ENCODE results near the gene TMEM184B.

Gene TMEM184B

DNA sequence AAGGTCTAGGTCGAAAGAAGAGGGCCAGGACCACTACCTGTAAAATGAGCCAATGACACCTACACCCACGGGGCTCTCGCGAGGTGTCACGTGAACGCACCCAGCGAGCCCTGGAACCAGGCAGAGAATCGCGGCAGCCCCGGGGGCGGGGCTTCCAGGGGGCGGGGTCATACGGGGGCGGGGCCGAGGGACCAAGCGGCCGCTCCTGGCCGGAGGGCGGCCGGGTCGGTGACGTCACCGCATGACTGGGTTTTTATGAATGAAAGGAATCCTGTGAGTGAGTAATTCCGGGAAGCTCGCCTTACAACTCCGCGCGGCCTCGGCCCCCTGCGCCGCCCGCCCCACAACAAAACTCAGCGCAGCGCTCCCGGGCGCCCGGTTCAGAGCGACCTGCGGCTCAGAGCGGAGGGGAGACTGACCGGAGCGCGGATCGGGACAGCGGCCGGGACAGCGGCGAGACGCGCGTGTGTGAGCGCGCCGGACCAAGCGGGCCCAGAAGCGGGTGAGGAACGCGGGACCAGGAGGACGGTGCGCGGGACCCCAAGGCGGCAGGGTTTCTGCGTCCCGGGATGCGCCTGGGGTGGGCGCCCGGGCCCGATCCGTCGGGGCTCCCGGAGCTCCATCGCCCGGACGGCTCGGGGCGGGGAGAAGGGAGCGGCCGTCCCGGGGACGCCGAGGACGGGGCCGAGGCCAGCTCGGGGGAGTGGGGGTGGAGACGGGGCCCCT lies 70.9 kb downstream of the TMEM184B start, which contains the start of gene MAFF:
TSS of gene MAFF (plus strand) at position 284 of the 726 bp plus-strand sequence. CDS start 11,860 bp downstream, outside the sequence.
- peak within 1 kb of the TSS; percentile 48 to 95 (median 92) for H3K9ac ChIP-seq (ENCODE audit: low read length in 5 of 5)
- peak within 1 kb of the TSS; percentile 85 to 97 (median 88) for H3K4me3 ChIP-seq (ENCODE audit: low read depth in 1 of 5, low read length in 5 of 5)
- no peaks in the 10 kb centered on the region for H3K9me3 ChIP-seq (ENCODE audit: control insufficient read depth in 5 of 5, low read length in 5 of 5)

GRCh38 chr22:38201371-38201710 lies 71.5 kb downstream of the TMEM184B start:
- Histone ChIP-seq H3K4me3 (ENCODE audit: low read depth in 1 of 5, low read length in 5 of 5) (peak overlapping the region; percentile 47 to 63 (median 57)), H3K27ac (ENCODE audit: low read depth, low read length) (peak overlapping the region; percentile 97), H3K9me3 (ENCODE audit: control insufficient read depth in 5 of 5, low read length in 5 of 5) (no peaks in the 10 kb centered on the region), H3K9ac (ENCODE audit: low read length in 5 of 5) (peak overlapping the region in 3 of 5 donors; percentile 24 to 66 (median 60)), H3K4me1 (ENCODE audit: control insufficient read depth in 5 of 5, insufficient read depth in 5 of 5, low read length in 5 of 5) (peaks cover 18 to 43% (median 41%) of the 10 kb centered on the region in 5 donors), H3K27me3 (ENCODE audit: control insufficient read depth in 5 of 5, insufficient read depth in 4 of 5, low read length in 5 of 5) (no peaks in the 10 kb centered on the region), H3K36me3 (ENCODE audit: control insufficient read depth in 5 of 5, insufficient read depth in 5 of 5, low read length in 5 of 5) (no peaks in the 10 kb centered on the region)

More for the DNA sequence above, 70.9 kb downstream of the TMEM184B start, which contains the start of gene MAFF:
- peaks cover 18 to 41% (median 39%) of the 10 kb centered on the region in 5 donors for H3K4me1 ChIP-seq (ENCODE audit: control insufficient read depth in 5 of 5, insufficient read depth in 5 of 5, low read length in 5 of 5)
- H3K27me3 ChIP-seq (ENCODE audit: control insufficient read depth in 5 of 5, insufficient read depth in 4 of 5, low read length in 5 of 5) = no peaks in the 10 kb centered on the region
- no peaks in the 10 kb centered on the region for H3K36me3 ChIP-seq (ENCODE audit: control insufficient read depth in 5 of 5, insufficient read depth in 5 of 5, low read length in 5 of 5)
- peak within 1 kb of the TSS; percentile 97 for H3K27ac ChIP-seq (ENCODE audit: low read depth, low read length)

DNA sequence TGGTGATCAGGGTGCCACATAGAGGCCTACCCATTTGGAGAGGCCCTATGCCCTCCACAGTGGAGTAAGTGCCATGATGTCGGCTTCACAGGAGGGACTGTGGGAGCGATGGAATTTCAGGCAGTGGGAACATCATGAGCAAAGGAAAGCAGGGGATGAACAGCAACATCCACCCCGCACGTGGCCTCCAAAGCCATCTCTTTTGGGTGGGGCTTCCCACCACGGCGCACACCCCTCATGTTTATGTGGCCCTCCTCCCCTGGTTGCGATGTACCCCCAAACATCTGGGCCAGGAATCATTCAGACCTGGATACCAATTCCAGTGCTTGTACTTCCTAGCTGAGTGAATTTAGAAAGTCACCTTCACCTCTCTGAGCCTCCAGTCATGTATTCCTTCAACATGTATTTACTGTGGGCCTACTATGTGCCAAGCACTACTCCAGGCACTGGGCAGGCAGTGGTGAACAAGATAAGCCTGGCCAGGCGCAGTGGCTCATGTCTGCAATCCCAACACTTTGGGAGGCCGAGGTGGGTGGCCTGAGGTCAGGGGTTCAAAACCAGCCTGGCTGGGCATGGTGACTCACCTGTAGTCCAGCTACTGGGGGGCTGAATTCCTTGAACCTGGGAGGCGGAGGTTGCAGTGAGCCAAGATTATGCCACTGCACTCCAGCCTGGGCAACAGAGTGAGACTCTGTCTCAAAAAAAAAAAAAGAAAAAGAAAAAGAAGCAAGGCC lies 72.8 kb downstream of the TMEM184B start:
- Histone ChIP-seq H3K36me3 (ENCODE audit: control insufficient read depth in 5 of 5, insufficient read depth in 5 of 5, low read length in 5 of 5) (no peaks in the 10 kb centered on the region), H3K27me3 (ENCODE audit: control insufficient read depth in 5 of 5, insufficient read depth in 4 of 5, low read length in 5 of 5) (no peaks in the 10 kb centered on the region), H3K27ac (ENCODE audit: low read depth, low read length) (no peak overlapping the region), H3K4me3 (ENCODE audit: low read depth in 1 of 5, low read length in 5 of 5) (no peak overlapping the region), H3K4me1 (ENCODE audit: control insufficient read depth in 5 of 5, insufficient read depth in 5 of 5, low read length in 5 of 5) (peaks cover 13 to 33% (median 30%) of the 10 kb centered on the region in 5 donors), H3K9ac (ENCODE audit: low read length in 5 of 5) (no peak overlapping the region), H3K9me3 (ENCODE audit: control insufficient read depth in 5 of 5, low read length in 5 of 5) (no peaks in the 10 kb centered on the region)

- H3K36me3 ChIP-seq (ENCODE audit: control insufficient read depth in 5 of 5, insufficient read depth in 5 of 5, low read length in 5 of 5) = no peaks in the 10 kb centered on the region
- peaks cover 0 to 38% (median 32%) of the 10 kb centered on the region in 5 donors for H3K4me1 ChIP-seq (ENCODE audit: control insufficient read depth in 5 of 5, insufficient read depth in 5 of 5, low read length in 5 of 5)
- H3K27ac ChIP-seq (ENCODE audit: low read depth, low read length) = no peak overlapping the region
- no peaks in the 10 kb centered on the region for H3K9me3 ChIP-seq (ENCODE audit: control insufficient read depth in 5 of 5, low read length in 5 of 5)
- H3K27me3 ChIP-seq (ENCODE audit: control insufficient read depth in 5 of 5, insufficient read depth in 4 of 5, low read length in 5 of 5) = no peaks in the 10 kb centered on the region
- peak overlapping the region in 1 of 5 donors; percentile 19 for H3K4me3 ChIP-seq (ENCODE audit: low read depth in 1 of 5, low read length in 5 of 5)
- H3K9ac ChIP-seq (ENCODE audit: low read length in 5 of 5) = no peak overlapping the region
Observed at GRCh38 chr22:38196791-38197419, 75.9 kb downstream of the TMEM184B start.

GRCh38 chr22:38193580-38193979 lies 79.2 kb downstream of the TMEM184B start:
- H3K27ac ChIP-seq (ENCODE audit: low read depth, low read length) = peak overlapping the region; percentile 88

GRCh38 chr22:38192475-38192863 lies 80.3 kb downstream of the TMEM184B start:
- no peaks in the 10 kb centered on the region for H3K27me3 ChIP-seq (ENCODE audit: control insufficient read depth in 5 of 5, insufficient read depth in 4 of 5, low read length in 5 of 5)
- no peaks in the 10 kb centered on the region for H3K9me3 ChIP-seq (ENCODE audit: control insufficient read depth in 5 of 5, low read length in 5 of 5)
- H3K9ac ChIP-seq (ENCODE audit: low read length in 5 of 5) = peak overlapping the region in 2 of 5 donors; percentile 9 to 22
- H3K36me3 ChIP-seq (ENCODE audit: control insufficient read depth in 5 of 5, insufficient read depth in 5 of 5, low read length in 5 of 5) = no peaks in the 10 kb centered on the region
- peak overlapping the region; percentile 88 for H3K27ac ChIP-seq (ENCODE audit: low read depth, low read length)
- H3K4me3 ChIP-seq (ENCODE audit: low read depth in 1 of 5, low read length in 5 of 5) = no peak overlapping the region
- H3K4me1 ChIP-seq (ENCODE audit: control insufficient read depth in 5 of 5, insufficient read depth in 5 of 5, low read length in 5 of 5) = peaks cover 0 to 57% (median 47%) of the 10 kb centered on the region in 5 donors

More at GRCh38 chr22:38193580-38193979, 79.2 kb downstream of the TMEM184B start:
- H3K9me3 ChIP-seq (ENCODE audit: control insufficient read depth in 5 of 5, low read length in 5 of 5) = no peaks in the 10 kb centered on the region
- no peaks in the 10 kb centered on the region for H3K27me3 ChIP-seq (ENCODE audit: control insufficient read depth in 5 of 5, insufficient read depth in 4 of 5, low read length in 5 of 5)
- H3K9ac ChIP-seq (ENCODE audit: low read length in 5 of 5) = no peak overlapping the region
- no peak overlapping the region for H3K4me3 ChIP-seq (ENCODE audit: low read depth in 1 of 5, low read length in 5 of 5)
- peaks cover 0 to 51% (median 36%) of the 10 kb centered on the region in 5 donors for H3K4me1 ChIP-seq (ENCODE audit: control insufficient read depth in 5 of 5, insufficient read depth in 5 of 5, low read length in 5 of 5)
- no peaks in the 10 kb centered on the region for H3K36me3 ChIP-seq (ENCODE audit: control insufficient read depth in 5 of 5, insufficient read depth in 5 of 5, low read length in 5 of 5)

DNA sequence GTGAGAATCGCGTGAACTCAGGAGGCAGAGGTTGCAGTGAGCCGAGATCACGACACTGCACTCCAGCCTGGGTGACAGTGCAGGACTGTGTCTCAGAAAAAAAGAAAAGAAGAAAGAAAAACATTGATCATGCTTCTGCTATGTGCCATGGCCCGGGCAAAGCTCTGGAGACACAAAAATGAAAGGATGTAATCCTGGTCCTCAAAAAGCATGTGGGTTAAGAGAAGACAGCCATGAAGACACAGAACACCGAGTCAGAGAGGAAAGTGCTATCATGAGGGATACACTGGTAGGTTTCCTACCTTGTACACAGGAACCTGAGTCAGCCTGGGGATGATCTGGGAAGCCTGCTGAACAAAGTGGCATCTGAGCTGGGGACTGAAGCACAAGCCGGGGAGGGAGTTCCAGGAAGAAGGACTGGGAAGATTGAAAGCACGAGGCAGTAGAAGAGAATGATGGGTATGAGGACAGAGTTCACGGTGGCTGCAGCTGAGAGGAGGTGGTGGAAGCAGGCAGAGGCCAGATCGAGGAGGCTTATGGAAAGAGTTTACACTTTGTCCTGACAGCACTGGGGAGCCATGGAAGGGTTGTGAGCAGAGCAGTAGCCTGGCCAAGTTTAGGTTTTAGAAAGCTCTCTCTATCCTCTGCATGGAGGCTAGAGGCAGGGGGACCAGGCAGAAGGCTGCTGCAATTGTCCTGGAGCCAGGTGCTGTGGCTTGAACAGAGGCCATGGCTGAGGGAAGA lies 80.9 kb downstream of the TMEM184B start:
- Histone ChIP-seq H3K27me3 (ENCODE audit: control insufficient read depth in 5 of 5, insufficient read depth in 4 of 5, low read length in 5 of 5) (no peaks in the 10 kb centered on the region), H3K27ac (ENCODE audit: low read depth, low read length) (peak overlapping the region; percentile 88), H3K9ac (ENCODE audit: low read length in 5 of 5) (peak overlapping the region in 2 of 5 donors; percentile 23 to 53), H3K4me1 (ENCODE audit: control insufficient read depth in 5 of 5, insufficient read depth in 5 of 5, low read length in 5 of 5) (peaks cover 0 to 57% (median 52%) of the 10 kb centered on the region in 5 donors), H3K4me3 (ENCODE audit: low read depth in 1 of 5, low read length in 5 of 5) (peak overlapping the region in 1 of 5 donors; percentile 16), H3K36me3 (ENCODE audit: control insufficient read depth in 5 of 5, insufficient read depth in 5 of 5, low read length in 5 of 5) (no peaks in the 10 kb centered on the region), H3K9me3 (ENCODE audit: control insufficient read depth in 5 of 5, low read length in 5 of 5) (no peaks in the 10 kb centered on the region)

- peaks cover 0 to 54% (median 54%) of the 10 kb centered on the region in 5 donors for H3K4me1 ChIP-seq (ENCODE audit: control insufficient read depth in 5 of 5, insufficient read depth in 5 of 5, low read length in 5 of 5)
- H3K36me3 ChIP-seq (ENCODE audit: control insufficient read depth in 5 of 5, insufficient read depth in 5 of 5, low read length in 5 of 5) = no peaks in the 10 kb centered on the region
- H3K27ac ChIP-seq (ENCODE audit: low read depth, low read length) = peak overlapping the region; percentile 88
- peak overlapping the region in 2 of 5 donors; percentile 34 to 42 for H3K4me3 ChIP-seq (ENCODE audit: low read depth in 1 of 5, low read length in 5 of 5)
- H3K9me3 ChIP-seq (ENCODE audit: control insufficient read depth in 5 of 5, low read length in 5 of 5) = no peaks in the 10 kb centered on the region
- H3K9ac ChIP-seq (ENCODE audit: low read length in 5 of 5) = peak overlapping the region in 3 of 5 donors; percentile 26 to 53 (median 44)
- H3K27me3 ChIP-seq (ENCODE audit: control insufficient read depth in 5 of 5, insufficient read depth in 4 of 5, low read length in 5 of 5) = no peaks in the 10 kb centered on the region
Observed at GRCh38 chr22:38191055-38191454, 81.8 kb downstream of the TMEM184B start.

- Histone ChIP-seq H3K4me1 (ENCODE audit: control insufficient read depth in 5 of 5, insufficient read depth in 5 of 5, low read length in 5 of 5) (peaks cover 0 to 54% (median 54%) of the 10 kb centered on the region in 5 donors), H3K27ac (ENCODE audit: low read depth, low read length) (peak overlapping the region; percentile 88), H3K36me3 (ENCODE audit: control insufficient read depth in 5 of 5, insufficient read depth in 5 of 5, low read length in 5 of 5) (no peaks in the 10 kb centered on the region), H3K4me3 (ENCODE audit: low read depth in 1 of 5, low read length in 5 of 5) (peak overlapping the region in 1 of 5 donors; percentile 24), H3K9ac (ENCODE audit: low read length in 5 of 5) (peak overlapping the region in 1 of 5 donors; percentile 53), H3K9me3 (ENCODE audit: control insufficient read depth in 5 of 5, low read length in 5 of 5) (no peaks in the 10 kb centered on the region), H3K27me3 (ENCODE audit: control insufficient read depth in 5 of 5, insufficient read depth in 4 of 5, low read length in 5 of 5) (no peaks in the 10 kb centered on the region)
Observed at GRCh38 chr22:38190581-38190980, 82.2 kb downstream of the TMEM184B start.

All from subcutaneous abdominal adipose tissue (tissue), 5 donors.